ENCODE measurements around the gene ACSS1.

ACSS1 gene

DNA sequence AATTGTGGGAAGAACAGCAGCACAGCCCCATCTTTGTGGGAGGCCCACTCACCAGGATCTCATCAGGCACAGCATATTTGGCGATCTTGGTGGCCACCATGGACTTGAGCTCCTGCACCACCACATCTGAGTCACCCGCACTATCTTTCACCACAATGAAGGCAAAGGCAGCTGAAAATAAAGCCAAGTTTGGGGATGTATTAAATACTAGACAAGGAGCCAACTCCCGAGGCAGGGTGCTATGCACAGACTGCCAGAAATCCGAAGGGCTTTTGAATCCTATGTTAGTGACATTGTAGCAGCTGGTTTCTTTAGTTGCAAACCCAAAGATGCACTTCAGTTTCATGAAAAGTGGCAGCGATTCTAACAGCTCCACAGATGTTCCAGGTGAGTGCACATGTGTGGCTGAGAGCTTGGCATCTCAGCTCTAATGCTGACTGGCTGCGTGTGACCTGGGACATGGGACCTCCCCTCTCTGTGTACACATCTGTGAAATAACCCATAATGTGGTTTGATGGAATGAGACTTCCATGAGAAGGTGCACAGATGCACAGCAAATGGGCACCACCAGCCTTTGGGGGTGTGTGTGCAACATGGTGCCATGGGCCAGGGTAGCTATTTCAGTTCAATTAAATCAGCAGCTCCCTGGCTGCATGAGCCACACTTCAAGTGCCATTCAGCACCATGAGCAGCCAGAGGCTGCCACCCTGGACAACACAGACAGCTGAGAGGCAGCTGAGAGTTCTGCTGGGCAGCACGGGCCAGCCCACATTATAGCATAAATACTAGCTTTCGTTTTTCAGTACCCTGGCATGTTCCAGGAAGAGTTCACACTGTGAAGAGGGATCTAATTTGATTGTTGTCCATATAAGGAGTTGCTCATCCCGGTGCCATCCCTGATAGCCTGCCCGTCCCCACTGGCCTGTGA, 48.5 kb downstream of the ACSS1 start:
- no peak for DNase-seq (ENCODE audit: extremely low spot score)
- ChIA-PET POLR2A (no interaction called here), CTCF (no interaction called here)
- TF ChIP-seq FOXK2 (IDR thresholded peaks at IDR 0.05) (no peak), SP1 (IDR thresholded peaks at IDR 0.05) (no peak), ARNT (IDR thresholded peaks at IDR 0.05) (no peak), L3MBTL2 (conservative IDR thresholded peaks at IDR 0.05) (no peak), NFRKB (IDR thresholded peaks at IDR 0.05) (no peak), BHLHE40 (IDR thresholded peaks at IDR 0.05; ENCODE audit: borderline replicate concordance) (no peak), SUZ12 (IDR thresholded peaks at IDR 0.05) (no peak), FOXA1 (IDR thresholded peaks at IDR 0.05) (no peak), LEF1 (IDR thresholded peaks at IDR 0.05; ENCODE audit: borderline replicate concordance) (no peak), ZNF384 (IDR thresholded peaks at IDR 0.05) (no peak), HDGF (IDR thresholded peaks at IDR 0.05; ENCODE audit: borderline replicate concordance) (no peak), CTBP1 (IDR thresholded peaks at IDR 0.05; ENCODE audit: borderline replicate concordance) (no peak), TARDBP (IDR thresholded peaks at IDR 0.05) (no peak), FOXM1 (IDR thresholded peaks at IDR 0.05; ENCODE audit: borderline replicate concordance) (no peak), ELF4 (IDR thresholded peaks at IDR 0.05) (no peak)
- TF ChIP-seq, protein P1, sequence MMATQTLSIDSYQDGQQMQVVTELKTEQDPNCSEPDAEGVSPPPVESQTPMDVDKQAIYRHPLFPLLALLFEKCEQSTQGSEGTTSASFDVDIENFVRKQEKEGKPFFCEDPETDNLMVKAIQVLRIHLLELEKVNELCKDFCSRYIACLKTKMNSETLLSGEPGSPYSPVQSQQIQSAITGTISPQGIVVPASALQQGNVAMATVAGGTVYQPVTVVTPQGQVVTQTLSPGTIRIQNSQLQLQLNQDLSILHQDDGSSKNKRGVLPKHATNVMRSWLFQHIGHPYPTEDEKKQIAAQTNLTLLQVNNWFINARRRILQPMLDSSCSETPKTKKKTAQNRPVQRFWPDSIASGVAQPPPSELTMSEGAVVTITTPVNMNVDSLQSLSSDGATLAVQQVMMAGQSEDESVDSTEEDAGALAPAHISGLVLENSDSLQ (IDR thresholded peaks at IDR 0.05) = no peak

DNA sequence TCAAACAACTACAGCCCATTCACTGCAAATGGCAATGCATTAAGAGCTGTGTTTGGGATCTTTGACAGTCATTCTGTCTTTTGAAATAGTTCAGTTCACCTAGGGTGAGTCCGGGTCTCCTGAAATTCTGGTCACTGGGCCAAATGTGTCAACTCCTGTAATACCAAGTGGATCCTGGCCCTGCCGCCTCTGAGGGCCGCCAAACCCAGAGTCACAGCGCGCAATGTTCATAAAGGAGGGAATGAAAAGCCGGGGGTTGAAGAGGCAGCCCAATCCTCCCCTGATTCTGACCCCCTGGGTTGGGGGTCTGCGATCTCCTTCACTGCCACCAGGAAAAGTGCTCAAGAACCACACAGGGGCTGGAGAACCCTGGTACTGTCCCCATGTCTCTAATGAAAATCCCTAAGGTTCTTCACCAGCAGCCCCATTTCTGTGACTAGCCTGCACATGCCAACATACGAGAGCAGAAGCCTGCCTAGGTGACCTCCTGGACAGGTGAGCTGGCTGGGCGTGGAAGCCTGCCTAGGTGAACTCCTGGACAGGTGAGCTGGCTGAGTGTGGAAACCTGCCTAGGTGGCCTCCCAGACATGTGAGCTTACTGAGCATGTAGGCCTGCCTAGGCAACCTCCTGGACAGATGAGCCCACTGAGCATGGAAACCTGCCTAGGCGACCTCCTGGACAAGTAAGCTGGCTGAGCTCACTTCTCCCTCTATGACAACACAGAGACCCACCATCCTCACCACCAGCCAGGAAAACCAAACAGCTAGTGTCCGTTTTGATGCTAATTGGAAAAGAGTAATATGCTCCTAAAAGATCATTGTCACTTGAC, 49.3 kb downstream of the ACSS1 start:
- DNase-seq (ENCODE audit: extremely low spot score) = no peak
- POLR2A ChIA-PET = no interaction called here
- CTCF ChIA-PET = no interaction called here
- TF ChIP-seq L3MBTL2 (conservative IDR thresholded peaks at IDR 0.05) = no peak
- TF ChIP-seq LEF1 (IDR thresholded peaks at IDR 0.05; ENCODE audit: borderline replicate concordance) = no peak
- no peak for TF ChIP-seq FOXK2 (IDR thresholded peaks at IDR 0.05)

DNA sequence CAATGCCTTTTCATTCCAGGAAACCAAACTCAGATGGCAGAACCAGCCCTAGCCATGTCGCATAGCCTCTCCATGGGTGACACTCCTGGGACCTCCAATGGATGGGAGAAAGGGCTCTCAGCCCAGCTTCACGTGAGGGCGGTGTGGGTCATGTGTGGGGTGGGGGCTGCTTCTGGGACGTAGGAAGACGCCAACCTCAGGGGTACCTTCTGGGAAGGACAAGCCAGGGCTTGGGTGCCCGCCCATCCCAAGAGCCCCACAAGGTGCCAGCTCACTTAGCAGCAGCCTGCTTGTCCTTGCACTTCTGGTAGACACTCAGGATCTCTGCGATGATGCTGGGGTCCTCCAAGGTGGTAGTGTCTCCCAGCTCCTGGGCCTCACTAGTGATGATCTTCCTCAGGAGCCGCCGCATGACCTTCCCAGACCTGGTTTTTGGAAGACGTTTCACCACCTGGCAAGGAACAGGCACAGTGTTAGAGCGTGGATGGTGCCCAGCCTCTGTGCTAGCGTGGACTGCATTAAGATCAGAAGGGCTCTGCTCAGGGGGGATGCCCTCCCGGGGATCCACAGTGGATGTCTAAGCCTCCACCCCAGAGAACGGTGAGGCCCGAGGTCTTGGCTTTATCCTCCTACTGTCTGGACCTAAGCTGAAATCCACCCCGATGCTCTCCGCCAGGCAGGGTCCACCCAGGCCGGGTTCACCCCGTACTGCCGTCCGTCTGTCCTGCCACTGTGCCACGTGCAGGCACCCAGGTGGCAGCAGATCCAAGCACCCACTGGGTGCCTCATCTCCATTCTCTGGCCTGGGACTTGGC, 50.2 kb downstream of the ACSS1 start:
- ChIA-PET POLR2A (no interaction called here), CTCF (interaction anchor here (1.1 kb wide), 1 partner anchor 14 kb away, joined by 4 read pairs; no protein-coding TSS in a partner anchor)
- no peak for DNase-seq (ENCODE audit: extremely low spot score)
- TF ChIP-seq NFRKB (IDR thresholded peaks at IDR 0.05) = no peak
- TF ChIP-seq FOXA1 (IDR thresholded peaks at IDR 0.05) = no peak
- no peak for TF ChIP-seq SP1 (IDR thresholded peaks at IDR 0.05)
- no peak for TF ChIP-seq SUZ12 (IDR thresholded peaks at IDR 0.05)
- TF ChIP-seq TARDBP (IDR thresholded peaks at IDR 0.05) = no peak
- no peak for TF ChIP-seq ZNF384 (IDR thresholded peaks at IDR 0.05)
- TF ChIP-seq CTBP1 (IDR thresholded peaks at IDR 0.05; ENCODE audit: borderline replicate concordance) = no peak
- no peak for TF ChIP-seq FOXM1 (IDR thresholded peaks at IDR 0.05; ENCODE audit: borderline replicate concordance)

DNA sequence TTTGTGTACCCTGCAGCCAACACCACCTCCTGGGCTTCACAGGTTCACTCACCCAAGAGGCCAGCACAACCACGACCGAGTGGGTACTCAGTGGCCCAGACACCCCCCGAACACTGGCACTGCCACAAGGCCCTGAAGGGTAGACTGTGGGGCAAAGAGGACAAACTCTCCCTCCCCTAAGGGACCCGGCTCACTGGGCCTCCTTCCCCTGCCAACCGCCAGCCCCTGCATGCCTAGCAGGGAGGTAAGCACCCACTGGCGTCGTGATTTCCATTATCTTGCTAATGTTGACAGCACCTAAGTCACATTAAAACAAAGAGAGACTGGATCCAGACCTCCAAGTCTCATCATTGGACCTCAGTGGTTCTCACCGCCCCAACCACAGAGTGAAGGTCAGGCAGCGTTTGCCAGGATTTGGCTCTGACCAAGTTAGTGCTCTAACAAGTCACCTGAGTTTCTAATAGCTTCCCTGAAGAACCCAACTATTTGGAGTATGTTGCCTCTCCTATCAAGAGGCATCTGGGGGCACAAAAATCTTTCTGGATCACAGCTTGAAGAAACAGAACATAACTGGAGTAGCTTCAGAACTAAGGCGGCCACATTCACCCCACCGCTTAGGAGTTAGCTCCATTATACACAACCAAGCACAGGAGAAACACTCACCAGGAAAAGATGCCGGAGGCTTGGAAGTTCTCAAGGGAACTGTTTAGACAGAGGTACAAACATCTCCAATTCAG, 51.3 kb downstream of the ACSS1 start:
- TF ChIP-seq TARDBP (IDR thresholded peaks at IDR 0.05) (no peak), SUZ12 (IDR thresholded peaks at IDR 0.05) (no peak), FOXA1 (IDR thresholded peaks at IDR 0.05) (no peak), L3MBTL2 (conservative IDR thresholded peaks at IDR 0.05) (no peak), FOXK2 (IDR thresholded peaks at IDR 0.05) (no peak), NFRKB (IDR thresholded peaks at IDR 0.05) (no peak), CTBP1 (IDR thresholded peaks at IDR 0.05; ENCODE audit: borderline replicate concordance) (no peak), ARNT (IDR thresholded peaks at IDR 0.05) (no peak), FOXM1 (IDR thresholded peaks at IDR 0.05; ENCODE audit: borderline replicate concordance) (no peak), BHLHE40 (IDR thresholded peaks at IDR 0.05; ENCODE audit: borderline replicate concordance) (no peak), ZNF384 (IDR thresholded peaks at IDR 0.05) (no peak), HDGF (IDR thresholded peaks at IDR 0.05; ENCODE audit: borderline replicate concordance) (no peak), ELF4 (IDR thresholded peaks at IDR 0.05) (no peak)
- TF ChIP-seq, protein P1 (IDR thresholded peaks at IDR 0.05) = no peak
- ChIA-PET POLR2A (no interaction called here), CTCF (interaction anchor here (1.1 kb wide), 1 partner anchor 13 kb away, joined by 4 read pairs; no protein-coding TSS in a partner anchor)
- no peak for DNase-seq (ENCODE audit: extremely low spot score)

DNA sequence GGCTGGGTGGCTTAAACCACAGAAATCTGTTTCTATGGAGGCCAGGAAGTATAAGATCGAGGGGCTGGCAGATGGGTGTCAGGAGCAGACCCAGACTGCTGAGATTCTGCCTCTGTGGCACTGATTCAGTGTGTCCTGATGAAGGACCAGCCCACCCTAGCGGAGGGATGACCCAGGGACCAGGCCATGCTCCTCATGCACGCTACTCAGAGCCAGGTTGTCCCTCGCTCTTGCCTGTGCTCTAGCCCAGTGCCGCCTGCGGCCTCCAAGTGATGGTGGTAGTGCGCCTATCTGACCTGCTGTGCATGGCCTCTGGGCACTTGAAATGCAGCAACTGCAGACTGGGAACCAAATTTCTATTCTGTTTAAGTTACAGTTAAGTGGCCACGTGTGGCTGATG, 52.3 kb downstream of the ACSS1 start:
- CTCF ChIA-PET = no interaction called here
- no peak for DNase-seq (ENCODE audit: extremely low spot score)
- no peak for TF ChIP-seq LEF1 (IDR thresholded peaks at IDR 0.05; ENCODE audit: borderline replicate concordance)
- no peak for TF ChIP-seq TARDBP (IDR thresholded peaks at IDR 0.05)
- no peak for TF ChIP-seq FOXA1 (IDR thresholded peaks at IDR 0.05)
- no peak for TF ChIP-seq FOXK2 (IDR thresholded peaks at IDR 0.05)
- TF ChIP-seq ELF4 (IDR thresholded peaks at IDR 0.05) = no peak
- TF ChIP-seq SUZ12 (IDR thresholded peaks at IDR 0.05) = no peak
- TF ChIP-seq, protein P1 (IDR thresholded peaks at IDR 0.05) = no peak
- no peak for TF ChIP-seq ARNT (IDR thresholded peaks at IDR 0.05)
- TF ChIP-seq SP1 (IDR thresholded peaks at IDR 0.05) = no peak
- no peak for TF ChIP-seq ZNF384 (IDR thresholded peaks at IDR 0.05)
- no peak for TF ChIP-seq CTBP1 (IDR thresholded peaks at IDR 0.05; ENCODE audit: borderline replicate concordance)
- no peak for TF ChIP-seq NFRKB (IDR thresholded peaks at IDR 0.05)
- no peak for TF ChIP-seq BHLHE40 (IDR thresholded peaks at IDR 0.05; ENCODE audit: borderline replicate concordance)
- no peak for TF ChIP-seq FOXM1 (IDR thresholded peaks at IDR 0.05; ENCODE audit: borderline replicate concordance)
- TF ChIP-seq L3MBTL2 (conservative IDR thresholded peaks at IDR 0.05) = no peak
- TF ChIP-seq HDGF (IDR thresholded peaks at IDR 0.05; ENCODE audit: borderline replicate concordance) = no peak
- POLR2A ChIA-PET = no interaction called here

All from HEK293T (cell line).